Measurements from ENCODE around the gene ULK3. TPM values are rescaled to one million over a fixed set of nuclear protein-coding genes. Genes with fewer than 3 reads are reported as not detected.
A peak's percentile ranks its signal among the peaks of the same experiment; 100 is the strongest.

Gene ULK3
- total and polyA plus RNA-seq, 2 of the 4 experiments (the other 2 are of a cell fraction) = 11.8 to 22.7 TPM

DNA sequence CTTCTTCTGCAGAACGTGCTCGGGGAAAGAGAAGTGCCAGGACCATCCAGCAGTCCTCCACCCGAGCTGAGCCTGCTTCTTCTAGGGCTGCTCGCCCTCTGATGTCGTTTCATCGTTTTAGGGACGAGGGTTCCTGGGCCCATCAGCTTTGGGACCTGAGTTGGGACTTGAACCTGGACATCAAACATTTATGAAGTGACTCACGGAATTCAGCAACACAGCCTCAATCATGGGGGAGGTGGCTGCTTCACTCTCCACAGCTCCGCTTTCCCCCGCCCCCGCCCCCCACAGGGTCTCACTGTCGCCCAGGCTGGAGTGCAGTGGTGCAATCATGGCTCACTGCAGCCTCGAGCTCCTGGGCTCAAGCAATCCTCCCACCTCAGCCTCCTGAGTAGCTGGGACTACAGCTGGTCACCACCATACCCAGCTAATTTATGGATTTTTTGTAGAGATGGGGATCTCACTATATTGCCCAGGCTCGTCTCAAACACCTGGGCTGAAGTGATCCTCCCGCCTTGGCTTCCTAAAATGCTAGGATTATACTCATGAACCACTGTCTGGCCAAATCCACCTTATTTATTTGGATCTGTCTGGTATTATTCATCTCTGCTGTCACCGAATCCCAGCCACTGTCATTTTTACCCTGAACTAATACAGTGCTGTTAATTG is 30.9 kb upstream of the ULK3 start:
- Histone ChIP-seq H3K9me1 (ENCODE audit: insufficient read depth, low read length) (peaks cover 17% of the 10 kb centered on the region), H3K14ac (replicated peaks; ENCODE audit: low read depth, low read length) (peak overlapping the region; percentile 89), H2BK15ac (ENCODE audit: low read depth, low read length) (peak overlapping the region; percentile 68; the same call in 1 of the 3 replicates), H2BK20ac (ENCODE audit: low read depth, low read length) (peak overlapping the region; percentile 22; the same call in 1 of the 2 replicates), H3K4me2 (ENCODE audit: low read depth, low read length) (peak overlapping the region; percentile 86), H2BK5ac (ENCODE audit: low read depth, low read length, poor library complexity, severe bottlenecking) (no peak overlapping the region), H3K9ac (ENCODE audit: low read depth, low read length) (peak overlapping the region; percentile 68), H3K4ac (ENCODE audit: low read depth, low read length) (peak overlapping the region; percentile 95), H2AK5ac (ENCODE audit: low read depth, low read length) (peak overlapping the region; percentile 56; the same call in 1 of the 2 replicates), H3K9me3 (ENCODE audit: control insufficient read depth, insufficient read depth, low read length) (no peaks in the 10 kb centered on the region), H2AK9ac (replicated peaks; ENCODE audit: low read depth, low read length, poor library complexity) (peak overlapping the region; percentile 53), H2AFZ (replicated peaks; ENCODE audit: low read length, poor library complexity) (peak overlapping the region; percentile 94), H3K27me3 (ENCODE audit: control insufficient read depth, insufficient read depth, low read length) (no peaks in the 10 kb centered on the region), H3K23ac (ENCODE audit: low read depth, low read length) (peak overlapping the region; percentile 67; the same call in 1 of the 2 replicates), H4K8ac (ENCODE audit: low read depth in 2 of 2, low read length in 2 of 2) (peak overlapping the region; percentile 95), H3K4me1 (ENCODE audit: control insufficient read depth, insufficient read depth, low read length) (peaks cover 15% of the 10 kb centered on the region), H3K27ac (ENCODE audit: insufficient read depth, low read length) (peak overlapping the region; percentile 35; the same call in 1 of the 2 replicates), H3K56ac (ENCODE audit: extremely low read depth, insufficient read depth, low read length) (peak overlapping the region; percentile 62; the same call in 1 of the 2 replicates), H3K36me3 (ENCODE audit: control insufficient read depth, insufficient read depth, low read length) (no peaks in the 10 kb centered on the region; the same call in 1 of the 2 replicates), H4K91ac (ENCODE audit: insufficient read depth, low read depth, low read length) (peak overlapping the region; percentile 61), H4K5ac (ENCODE audit: low read depth, low read length) (peak overlapping the region; percentile 92), H3K18ac (ENCODE audit: low read depth, low read length) (peak overlapping the region; percentile 16), H2BK120ac (ENCODE audit: low read depth, low read length) (peak overlapping the region; percentile 35; the same call in 1 of the 2 replicates), H3K4me3 (ENCODE audit: insufficient read depth, low read depth, low read length) (peak overlapping the region; percentile 80), H3K79me1 (ENCODE audit: low read depth in 1 of 2, low read length in 2 of 2) (peaks cover 13 to 45% of the 10 kb centered on the region in 2 experiments; a peak in 3 of 4 replicates), H4K20me1 (ENCODE audit: insufficient read depth, low read length) (peaks cover 32% of the 10 kb centered on the region)
- intact Hi-C loops (cut with micrococcal nuclease) (no loop called here), dilution Hi-C loops (cut with HindIII; ENCODE audit: low sequenced_read_pairs, unreplicated experiment) (no loop called here), in situ Hi-C loops (cut with MboI; ENCODE audit: low sequenced_read_pairs) (no loop called here)
- no TSS peak for BruUV-seq (replicated peaks)
- ATAC-seq (ENCODE audit: low read depth) = peak; percentile 4; the same call in 1 of the 2 replicates
- no peak for TF ChIP-seq POLR2A (IDR thresholded peaks at IDR 0.05; ENCODE audit: low read depth, low read length)
- TF ChIP-seq, protein P1, sequence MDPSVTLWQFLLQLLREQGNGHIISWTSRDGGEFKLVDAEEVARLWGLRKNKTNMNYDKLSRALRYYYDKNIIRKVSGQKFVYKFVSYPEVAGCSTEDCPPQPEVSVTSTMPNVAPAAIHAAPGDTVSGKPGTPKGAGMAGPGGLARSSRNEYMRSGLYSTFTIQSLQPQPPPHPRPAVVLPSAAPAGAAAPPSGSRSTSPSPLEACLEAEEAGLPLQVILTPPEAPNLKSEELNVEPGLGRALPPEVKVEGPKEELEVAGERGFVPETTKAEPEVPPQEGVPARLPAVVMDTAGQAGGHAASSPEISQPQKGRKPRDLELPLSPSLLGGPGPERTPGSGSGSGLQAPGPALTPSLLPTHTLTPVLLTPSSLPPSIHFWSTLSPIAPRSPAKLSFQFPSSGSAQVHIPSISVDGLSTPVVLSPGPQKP (IDR thresholded peaks at IDR 0.05; ENCODE audit: borderline replicate concordance, low read depth, low read length) = no peak
- TF ChIP-seq MAZ (IDR thresholded peaks at IDR 0.05; ENCODE audit: borderline replicate concordance, low read depth, low read length) = no peak
- TF ChIP-seq, protein P2, sequence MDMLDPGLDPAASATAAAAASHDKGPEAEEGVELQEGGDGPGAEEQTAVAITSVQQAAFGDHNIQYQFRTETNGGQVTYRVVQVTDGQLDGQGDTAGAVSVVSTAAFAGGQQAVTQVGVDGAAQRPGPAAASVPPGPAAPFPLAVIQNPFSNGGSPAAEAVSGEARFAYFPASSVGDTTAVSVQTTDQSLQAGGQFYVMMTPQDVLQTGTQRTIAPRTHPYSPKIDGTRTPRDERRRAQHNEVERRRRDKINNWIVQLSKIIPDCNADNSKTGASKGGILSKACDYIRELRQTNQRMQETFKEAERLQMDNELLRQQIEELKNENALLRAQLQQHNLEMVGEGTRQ (IDR thresholded peaks at IDR 0.05; ENCODE audit: low read depth, low read length) = no peak
- TF ChIP-seq RFX5 (IDR thresholded peaks at IDR 0.05; ENCODE audit: low read depth, low read length) = no peak
- no peak for TF ChIP-seq RCOR1 (IDR thresholded peaks at IDR 0.05; ENCODE audit: insufficient replicate concordance, low read length)
- TF ChIP-seq, protein P3, sequence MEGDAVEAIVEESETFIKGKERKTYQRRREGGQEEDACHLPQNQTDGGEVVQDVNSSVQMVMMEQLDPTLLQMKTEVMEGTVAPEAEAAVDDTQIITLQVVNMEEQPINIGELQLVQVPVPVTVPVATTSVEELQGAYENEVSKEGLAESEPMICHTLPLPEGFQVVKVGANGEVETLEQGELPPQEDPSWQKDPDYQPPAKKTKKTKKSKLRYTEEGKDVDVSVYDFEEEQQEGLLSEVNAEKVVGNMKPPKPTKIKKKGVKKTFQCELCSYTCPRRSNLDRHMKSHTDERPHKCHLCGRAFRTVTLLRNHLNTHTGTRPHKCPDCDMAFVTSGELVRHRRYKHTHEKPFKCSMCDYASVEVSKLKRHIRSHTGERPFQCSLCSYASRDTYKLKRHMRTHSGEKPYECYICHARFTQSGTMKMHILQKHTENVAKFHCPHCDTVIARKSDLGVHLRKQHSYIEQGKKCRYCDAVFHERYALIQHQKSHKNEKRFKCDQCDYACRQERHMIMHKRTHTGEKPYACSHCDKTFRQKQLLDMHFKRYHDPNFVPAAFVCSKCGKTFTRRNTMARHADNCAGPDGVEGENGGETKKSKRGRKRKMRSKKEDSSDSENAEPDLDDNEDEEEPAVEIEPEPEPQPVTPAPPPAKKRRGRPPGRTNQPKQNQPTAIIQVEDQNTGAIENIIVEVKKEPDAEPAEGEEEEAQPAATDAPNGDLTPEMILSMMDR (conservative IDR thresholded peaks at IDR 0.05; ENCODE audit: low read depth, low read length) = no peak
- no peak for TF ChIP-seq BHLHE40 (IDR thresholded peaks at IDR 0.05; ENCODE audit: low read depth, low read length)
- no peak for TF ChIP-seq SMC3 (IDR thresholded peaks at IDR 0.05; ENCODE audit: low read depth, low read length)
- TF ChIP-seq CEBPB (IDR thresholded peaks at IDR 0.05; ENCODE audit: low read depth, low read length) = no peak
- no peak for TF ChIP-seq FOS (IDR thresholded peaks at IDR 0.05; ENCODE audit: low read depth, low read length)
- no peak for TF ChIP-seq NFE2L2 (IDR thresholded peaks at IDR 0.05; ENCODE audit: low read depth, low read length)
- TF ChIP-seq CHD1 (IDR thresholded peaks at IDR 0.05; ENCODE audit: low read depth, low read length) = no peak
- CTCF ChIA-PET = no interaction called here
- POLR2A ChIA-PET (ENCODE audit: unreplicated experiment) = no interaction called here
- WGBS, 2 experiments (ENCODE audit: extremely low coverage in 2 of 2, insufficient read length in 1 of 2) = 32% methylated on average over 5 of the region's 16 CpGs; no CpG with 5 or more reads in 1 of the 2 experiments
- no peak for DNase-seq

Data from IMR-90 (cell line).